Measurements from ENCODE around the gene AKAP6.

- TF ChIP-seq, protein P1, sequence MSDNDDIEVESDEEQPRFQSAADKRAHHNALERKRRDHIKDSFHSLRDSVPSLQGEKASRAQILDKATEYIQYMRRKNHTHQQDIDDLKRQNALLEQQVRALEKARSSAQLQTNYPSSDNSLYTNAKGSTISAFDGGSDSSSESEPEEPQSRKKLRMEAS (IDR thresholded peaks at IDR 0.05; ENCODE audit: low read depth, low read length), result no peak
- TF ChIP-seq, protein P2, sequence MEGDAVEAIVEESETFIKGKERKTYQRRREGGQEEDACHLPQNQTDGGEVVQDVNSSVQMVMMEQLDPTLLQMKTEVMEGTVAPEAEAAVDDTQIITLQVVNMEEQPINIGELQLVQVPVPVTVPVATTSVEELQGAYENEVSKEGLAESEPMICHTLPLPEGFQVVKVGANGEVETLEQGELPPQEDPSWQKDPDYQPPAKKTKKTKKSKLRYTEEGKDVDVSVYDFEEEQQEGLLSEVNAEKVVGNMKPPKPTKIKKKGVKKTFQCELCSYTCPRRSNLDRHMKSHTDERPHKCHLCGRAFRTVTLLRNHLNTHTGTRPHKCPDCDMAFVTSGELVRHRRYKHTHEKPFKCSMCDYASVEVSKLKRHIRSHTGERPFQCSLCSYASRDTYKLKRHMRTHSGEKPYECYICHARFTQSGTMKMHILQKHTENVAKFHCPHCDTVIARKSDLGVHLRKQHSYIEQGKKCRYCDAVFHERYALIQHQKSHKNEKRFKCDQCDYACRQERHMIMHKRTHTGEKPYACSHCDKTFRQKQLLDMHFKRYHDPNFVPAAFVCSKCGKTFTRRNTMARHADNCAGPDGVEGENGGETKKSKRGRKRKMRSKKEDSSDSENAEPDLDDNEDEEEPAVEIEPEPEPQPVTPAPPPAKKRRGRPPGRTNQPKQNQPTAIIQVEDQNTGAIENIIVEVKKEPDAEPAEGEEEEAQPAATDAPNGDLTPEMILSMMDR (IDR thresholded peaks at IDR 0.05 in 2 of 3, conservative IDR thresholded peaks at IDR 0.05 in 1 of 3; ENCODE audit: control insufficient read depth in 2 of 3, extremely low read depth in 1 of 3, insufficient read depth in 1 of 3, low read depth in 3 of 3, low read length in 3 of 3), result no peak
- TF ChIP-seq, protein P3, sequence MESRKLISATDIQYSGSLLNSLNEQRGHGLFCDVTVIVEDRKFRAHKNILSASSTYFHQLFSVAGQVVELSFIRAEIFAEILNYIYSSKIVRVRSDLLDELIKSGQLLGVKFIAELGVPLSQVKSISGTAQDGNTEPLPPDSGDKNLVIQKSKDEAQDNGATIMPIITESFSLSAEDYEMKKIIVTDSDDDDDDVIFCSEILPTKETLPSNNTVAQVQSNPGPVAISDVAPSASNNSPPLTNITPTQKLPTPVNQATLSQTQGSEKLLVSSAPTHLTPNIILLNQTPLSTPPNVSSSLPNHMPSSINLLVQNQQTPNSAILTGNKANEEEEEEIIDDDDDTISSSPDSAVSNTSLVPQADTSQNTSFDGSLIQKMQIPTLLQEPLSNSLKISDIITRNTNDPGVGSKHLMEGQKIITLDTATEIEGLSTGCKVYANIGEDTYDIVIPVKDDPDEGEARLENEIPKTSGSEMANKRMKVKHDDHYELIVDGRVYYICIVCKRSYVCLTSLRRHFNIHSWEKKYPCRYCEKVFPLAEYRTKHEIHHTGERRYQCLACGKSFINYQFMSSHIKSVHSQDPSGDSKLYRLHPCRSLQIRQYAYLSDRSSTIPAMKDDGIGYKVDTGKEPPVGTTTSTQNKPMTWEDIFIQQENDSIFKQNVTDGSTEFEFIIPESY (IDR thresholded peaks at IDR 0.05), result no peak
- no peak for TF ChIP-seq PAX5 (IDR thresholded peaks at IDR 0.05; ENCODE audit: borderline replicate concordance, low read depth, low read length)
- TF ChIP-seq REST (IDR thresholded peaks at IDR 0.05; ENCODE audit: low read depth, low read length), result no peak
Observed at GRCh38 chr14:32477396-32477795, 148.3 kb downstream of the AKAP6 start.
